Bone marrow (tissue), 2 donors: ENCODE results near the gene KLF11.
"Not testable (repeated sequence)": the region's sequence is repeated elsewhere in the genome, so short reads cannot be mapped to it uniquely, and the experiment has no call there.

Experiments used
- DNase-seq, 2 donors: peaks; one replicate each; lab custom pipeline; 2025; lab: John Stamatoyannopoulos, UW

KLF11 gene

DNA sequence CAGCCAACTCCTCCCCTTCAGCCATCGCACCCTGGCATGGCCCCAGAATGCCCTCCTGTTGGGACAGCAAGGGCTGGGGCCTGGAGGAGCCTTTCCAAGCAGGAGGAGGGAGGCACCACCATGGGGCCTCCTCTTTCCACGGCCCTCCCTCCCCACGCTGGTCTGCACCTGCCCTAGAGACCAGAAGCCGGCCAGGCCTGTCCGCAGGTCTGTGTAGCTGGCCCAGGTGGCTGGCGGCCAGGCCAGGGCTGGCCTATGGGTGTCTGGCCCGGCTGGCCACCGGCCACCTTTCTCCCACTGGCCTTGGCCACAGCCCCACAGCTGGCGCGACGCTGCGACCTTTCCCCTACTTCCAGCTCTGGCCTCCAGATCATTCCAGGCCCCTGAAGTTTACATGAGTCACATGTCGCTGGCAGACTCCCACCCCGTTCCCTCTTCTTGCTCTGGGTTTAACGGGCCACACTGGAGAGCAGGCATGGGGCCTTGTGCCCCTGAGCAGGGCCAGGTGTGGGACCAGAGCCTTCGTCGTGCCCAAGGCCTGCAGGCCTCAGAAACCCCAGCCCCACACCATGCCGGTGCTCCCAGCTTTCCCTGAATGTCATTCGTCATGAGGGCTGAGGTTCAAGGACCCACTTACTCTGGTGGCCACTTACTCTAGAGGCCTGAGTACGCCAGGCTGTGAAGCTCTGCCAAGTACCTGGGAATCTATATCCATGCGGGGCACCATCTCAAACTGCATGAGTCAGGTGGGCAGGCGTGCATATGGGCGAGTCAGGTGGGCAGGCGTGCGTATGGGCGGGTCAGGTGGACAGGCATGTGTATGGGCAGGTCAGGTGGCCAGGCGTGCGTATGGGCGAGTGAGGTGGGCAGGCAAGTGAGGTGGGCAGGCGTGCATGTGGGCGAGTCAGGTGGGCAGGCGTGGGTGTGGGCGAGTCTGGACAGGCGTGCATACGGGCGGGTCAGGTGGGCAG lies 33.3 kb upstream of the KLF11 start:
- no peak for DNase-seq

GRCh38 chr2:10010861-10011605 lies 32.3 kb upstream of the KLF11 start:
- DNase-seq: not testable (repeated sequence)

- not testable (repeated sequence) for DNase-seq
Measured at GRCh38 chr2:10011606-10012325, 31.6 kb upstream of the KLF11 start.

DNA sequence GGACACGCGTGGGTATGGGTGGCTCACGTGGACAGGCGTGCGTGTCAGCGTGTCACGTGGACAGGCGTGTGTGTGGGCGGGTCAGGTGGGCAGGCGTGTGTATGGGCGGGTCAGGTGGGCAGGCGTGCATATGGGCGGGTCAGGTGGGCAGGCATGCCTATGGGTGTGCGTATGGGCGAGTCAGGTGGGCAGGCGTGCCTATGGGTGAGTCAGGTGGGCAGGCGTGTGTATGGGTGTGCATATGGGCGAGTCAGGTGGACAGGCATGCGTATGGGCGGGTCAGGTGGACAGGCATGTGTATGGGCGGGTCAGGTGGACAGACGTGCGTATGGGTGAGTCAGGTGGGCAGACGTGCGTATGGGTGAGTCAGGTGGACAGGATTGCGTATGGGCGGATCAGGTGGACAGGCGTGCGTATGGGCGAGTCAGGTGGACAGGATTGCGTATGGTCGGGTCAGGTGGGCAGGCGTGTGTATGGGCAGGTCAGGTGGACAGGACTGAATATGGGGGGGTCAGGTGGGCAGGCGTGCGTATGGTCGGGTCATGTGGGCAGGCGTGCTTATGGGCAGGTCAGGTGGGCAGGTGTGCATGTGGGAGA lies 30.9 kb upstream of the KLF11 start:
- DNase-seq: not testable (repeated sequence)

- no peak for DNase-seq
Measured at GRCh38 chr2:10012963-10013461, 30.3 kb upstream of the KLF11 start.

- not testable (repeated sequence) for DNase-seq
Measured at GRCh38 chr2:10013651-10014417, 29.5 kb upstream of the KLF11 start.

DNA sequence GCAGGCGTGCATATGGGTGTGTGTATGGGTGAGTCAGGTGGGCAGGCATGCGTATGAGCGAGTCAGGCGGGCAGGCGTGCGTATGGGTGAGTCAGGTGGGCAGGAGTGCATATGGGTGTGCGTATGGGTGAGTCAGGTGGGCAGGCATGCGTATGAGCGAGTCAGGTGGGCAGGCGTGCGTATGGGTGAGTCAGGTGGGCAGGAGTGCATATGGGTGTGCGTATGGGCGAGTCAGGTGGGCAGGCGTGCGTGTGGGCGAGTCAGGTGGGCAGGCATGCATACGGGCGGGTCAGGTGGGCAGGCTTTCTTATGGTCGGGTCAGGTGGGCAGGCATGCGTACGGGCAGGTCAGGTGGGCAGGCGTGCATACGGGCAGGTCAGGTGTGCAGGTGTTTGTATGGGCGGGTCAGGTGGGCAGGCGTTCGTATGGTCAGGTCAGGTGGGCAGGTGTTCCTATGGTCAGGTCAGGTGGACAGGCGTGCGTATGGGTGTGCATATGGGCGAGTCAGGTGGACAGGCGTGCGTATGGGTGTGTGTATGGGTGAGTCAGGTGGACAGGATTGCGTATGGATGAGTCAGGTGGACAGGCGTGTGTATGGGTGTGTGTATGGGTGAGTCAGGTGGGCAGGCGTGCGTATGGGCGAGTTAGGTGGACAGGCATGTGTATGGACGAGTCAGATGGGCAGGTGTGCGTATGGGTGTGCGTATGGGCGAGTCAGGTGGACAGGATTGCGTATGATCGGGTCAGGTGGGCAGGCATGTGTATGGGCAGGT lies 28.7 kb upstream of the KLF11 start:
- no peak for DNase-seq

- not testable (repeated sequence) for DNase-seq
Measured at GRCh38 chr2:10015376-10015989, 27.9 kb upstream of the KLF11 start.

GRCh38 chr2:10016001-10016801 lies 27.1 kb upstream of the KLF11 start:
- DNase-seq: no peak

DNA sequence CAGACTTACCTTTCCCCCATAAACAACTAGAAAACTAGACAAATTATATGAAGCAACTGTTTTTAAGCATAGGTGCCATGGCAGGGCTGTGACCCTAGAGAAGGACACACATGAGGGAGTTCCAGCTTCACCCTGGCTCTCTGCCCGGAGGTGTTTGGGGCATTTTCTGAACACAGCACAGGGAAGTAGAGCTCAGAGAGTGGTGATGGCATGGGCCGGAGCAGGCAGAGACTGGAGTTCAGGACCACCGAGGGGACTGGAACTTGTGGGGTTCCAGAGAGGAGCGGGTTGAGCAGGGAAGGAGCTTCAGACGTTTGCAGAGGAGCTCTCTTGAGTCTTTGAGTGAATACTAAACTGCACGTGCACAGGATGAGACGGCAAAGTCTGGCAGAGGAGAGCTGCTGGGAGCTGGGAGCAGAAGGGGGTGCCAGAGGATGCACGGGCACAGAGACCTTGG lies 26.5 kb upstream of the KLF11 start:
- no peak for DNase-seq

DNA sequence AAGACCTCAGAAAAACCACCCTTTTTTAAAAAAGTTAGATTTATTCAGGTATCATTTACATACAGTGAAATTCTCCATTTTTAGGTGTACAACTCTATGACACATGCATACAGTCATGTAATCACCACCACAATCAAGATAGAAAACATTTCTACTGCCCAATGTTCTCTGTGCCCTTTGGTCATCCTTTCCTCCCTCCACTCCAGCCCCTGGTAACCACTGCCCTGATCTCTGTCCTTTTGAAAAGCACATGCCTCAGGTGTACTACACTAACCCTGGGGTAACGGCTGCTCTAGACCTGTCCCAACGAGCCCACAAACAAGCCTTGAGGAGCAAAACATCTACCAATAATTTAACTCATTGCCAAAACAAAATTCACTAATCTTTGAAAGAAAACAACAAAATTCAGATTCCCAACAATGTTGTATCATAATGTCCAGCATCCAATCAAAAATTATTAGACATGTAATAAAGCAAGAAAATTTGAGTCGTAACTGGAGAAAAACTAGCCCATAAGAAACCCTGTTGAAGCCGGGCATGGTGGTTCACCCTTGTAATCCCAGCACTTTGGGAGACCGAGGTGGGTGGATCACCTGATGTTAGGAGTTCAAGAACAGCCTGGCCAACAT lies 25.9 kb upstream of the KLF11 start:
- no peak for DNase-seq

GRCh38 chr2:10019174-10019573 lies 24.2 kb upstream of the KLF11 start:
- no peak for DNase-seq

DNA sequence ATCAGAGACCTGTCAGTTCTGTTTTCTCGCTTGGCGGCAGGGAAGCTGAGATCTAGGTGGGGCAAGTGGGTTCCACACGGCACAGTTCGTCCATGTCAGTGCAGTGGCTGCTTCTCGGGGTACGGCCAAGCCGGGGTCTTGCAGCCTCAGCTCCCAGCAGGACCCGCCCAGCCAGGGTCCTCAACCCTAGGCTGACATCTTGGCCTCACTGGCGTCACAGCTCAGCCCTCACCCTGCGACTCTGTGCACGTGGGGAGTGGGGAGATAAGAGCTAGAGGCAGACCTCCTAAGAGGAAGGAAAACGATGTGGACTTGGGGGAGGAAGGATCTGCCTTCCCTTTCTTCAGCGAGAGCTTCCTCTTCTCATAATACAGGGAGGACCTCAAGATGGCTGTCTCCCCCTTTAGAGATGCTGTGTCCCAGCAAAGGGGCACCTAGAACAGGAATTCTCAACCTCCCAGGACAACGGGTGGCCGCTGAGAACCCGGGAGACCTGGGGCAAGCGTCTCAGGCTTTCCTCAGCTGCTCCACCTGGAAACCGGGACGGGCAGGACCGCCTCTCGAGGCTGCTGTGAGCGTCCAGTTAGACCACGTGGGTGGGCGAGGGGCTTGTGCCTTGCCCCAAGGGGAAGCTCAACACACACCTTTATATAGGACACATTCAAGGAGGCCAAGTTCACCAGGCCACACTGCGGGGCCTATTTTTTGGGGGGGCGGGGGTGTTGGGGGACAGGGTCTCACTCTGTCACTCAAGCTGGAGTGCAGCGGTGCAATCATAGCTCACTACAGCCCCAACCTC lies 23.5 kb upstream of the KLF11 start:
- DNase-seq: no peak

DNA sequence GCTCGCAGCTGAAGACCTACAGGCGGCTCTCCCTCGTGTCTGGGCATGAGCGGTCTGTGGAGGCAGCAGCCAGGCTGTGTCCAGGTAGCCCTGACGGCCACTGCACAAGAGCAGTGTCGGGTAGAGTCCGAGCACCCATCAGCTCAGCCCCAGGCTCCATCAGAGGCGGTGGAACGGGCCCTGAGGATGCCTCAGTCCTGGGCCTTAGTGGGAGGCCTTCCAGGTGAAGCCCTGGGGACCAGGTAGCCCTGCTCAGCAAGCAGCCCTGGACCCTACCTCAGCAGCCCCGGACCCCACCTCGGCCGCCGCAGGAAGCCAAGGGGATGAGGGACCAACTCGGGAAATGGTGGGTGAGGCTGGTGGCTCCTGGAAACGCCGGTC lies 21.3 kb upstream of the KLF11 start:
- no peak for DNase-seq

- DNase-seq: no peak
Measured at GRCh38 chr2:10022445-10022844, 20.9 kb upstream of the KLF11 start.

GRCh38 chr2:10022966-10023662 lies 20.2 kb upstream of the KLF11 start:
- no peak for DNase-seq
